ENCODE data around the gene FRA10AC1.

- TF ChIP-seq, protein P1, sequence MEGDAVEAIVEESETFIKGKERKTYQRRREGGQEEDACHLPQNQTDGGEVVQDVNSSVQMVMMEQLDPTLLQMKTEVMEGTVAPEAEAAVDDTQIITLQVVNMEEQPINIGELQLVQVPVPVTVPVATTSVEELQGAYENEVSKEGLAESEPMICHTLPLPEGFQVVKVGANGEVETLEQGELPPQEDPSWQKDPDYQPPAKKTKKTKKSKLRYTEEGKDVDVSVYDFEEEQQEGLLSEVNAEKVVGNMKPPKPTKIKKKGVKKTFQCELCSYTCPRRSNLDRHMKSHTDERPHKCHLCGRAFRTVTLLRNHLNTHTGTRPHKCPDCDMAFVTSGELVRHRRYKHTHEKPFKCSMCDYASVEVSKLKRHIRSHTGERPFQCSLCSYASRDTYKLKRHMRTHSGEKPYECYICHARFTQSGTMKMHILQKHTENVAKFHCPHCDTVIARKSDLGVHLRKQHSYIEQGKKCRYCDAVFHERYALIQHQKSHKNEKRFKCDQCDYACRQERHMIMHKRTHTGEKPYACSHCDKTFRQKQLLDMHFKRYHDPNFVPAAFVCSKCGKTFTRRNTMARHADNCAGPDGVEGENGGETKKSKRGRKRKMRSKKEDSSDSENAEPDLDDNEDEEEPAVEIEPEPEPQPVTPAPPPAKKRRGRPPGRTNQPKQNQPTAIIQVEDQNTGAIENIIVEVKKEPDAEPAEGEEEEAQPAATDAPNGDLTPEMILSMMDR (IDR thresholded peaks at IDR 0.05; ENCODE audit: low read depth, low read length) = no peak
- TF ChIP-seq EZH2phosphoT487 (IDR thresholded peaks at IDR 0.05; ENCODE audit: low read depth) = no peak
Observed at GRCh38 chr10:93701866-93702209, 554 bp downstream of the FRA10AC1 start.

All from OCI-LY3 (cell line).